HepG2 (cell line): Measurements from ENCODE around the gene OAS2. TPM values are rescaled to one million over a fixed set of nuclear protein-coding genes. Genes with fewer than 3 reads are reported as not detected.

Experiments used
- HMGA1 ChIP-seq: sonication (generic); formaldehyde crosslinking; conservative IDR thresholded peaks from 2 replicates; pipeline ENCODE4 v1.4.0; 2020; ENCODE audit warnings: missing genetic modification reagents
- NFATC3 ChIP-seq: sonication (generic); formaldehyde crosslinking; IDR thresholded peaks from 2 replicates; pipeline ENCODE4 v1.5.1; 2020; ENCODE audit warnings: mild to moderate bottlenecking, missing genetic modification reagents
- SATB2 ChIP-seq: sonication (generic); formaldehyde crosslinking; IDR thresholded peaks from 2 replicates; pipeline ENCODE4 v1.5.0; 2020; ENCODE audit warnings: missing genetic modification reagents
- USF2 ChIP-seq, 2 experiments: sonication (generic) in 1 of 2; formaldehyde crosslinking in 1 of 2; IDR thresholded peaks; 2 replicates each; pipeline versions ENCODE4 v1.5.1 to v1.6.1; 2011 to 2020; ENCODE audit warnings: borderline replicate concordance in 1 of 2, low read depth in 1 of 2, low read length in 1 of 2, mild to moderate bottlenecking in 1 of 2, missing genetic modification reagents in 1 of 2, moderate library complexity in 1 of 2
- ZNF136 ChIP-seq: sonication (generic); formaldehyde crosslinking; IDR thresholded peaks from 2 replicates; pipeline ENCODE4 v1.8.1; 2022; ENCODE audit warnings: low read depth, mild to moderate bottlenecking, moderate library complexity, missing genetic modification reagents
- ZNF577 ChIP-seq: sonication (generic); formaldehyde crosslinking; IDR thresholded peaks from 2 replicates; pipeline ENCODE4 v1.4.0; 2020; ENCODE audit warnings: mild to moderate bottlenecking, low read depth, missing genetic modification reagents, borderline replicate concordance
- ZNF7 ChIP-seq: IDR thresholded peaks from 2 replicates; pipeline ENCODE4 v1.6.1; 2016; ENCODE audit warnings: missing biosample characterization, missing genetic modification reagents
- ZNF761 ChIP-seq: sonication (generic); formaldehyde crosslinking; conservative IDR thresholded peaks from 2 replicates; pipeline ENCODE4 v1.4.0; 2020; ENCODE audit warnings: mild to moderate bottlenecking, missing genetic modification reagents
- ZNF766 ChIP-seq: sonication (generic); formaldehyde crosslinking; IDR thresholded peaks from 2 replicates; pipeline ENCODE4 v1.5.0; 2020; ENCODE audit warnings: missing genetic modification reagents, borderline replicate concordance
- polyA plus RNA-seq, 8 experiments: library from polyadenylated mRNA; depleted of rRNA in 3 of 8; stranded (reverse) in 7 of 8; unstranded in 1 of 8; fragments of >200 nt; fragmentation: Illumina TruSeq in 4 of 8; extraction: Trizol in 4 of 8; gene quantifications; 2 replicates each; pipeline versions ENCODE4 v1.2.1 to v1.2.3, GENCODE V29; 2011 to 2016; ENCODE audit warnings: low read depth in 4 of 8, missing spikeins in 1 of 8, mixed read lengths in 1 of 8; ENCODE audit not compliant: insufficient read depth in 1 of 8
- total RNA-seq, 5 experiments: library from RNA; depleted of rRNA; stranded (reverse); fragments of >200 nt; fragmentation: Illumina TruSeq; extraction: Trizol; gene quantifications; 2 replicates each; pipeline ENCODE4 v1.2.3, GENCODE V29; 2016; ENCODE audit warnings: low read depth in 1 of 5
- TF ChIP-seq, protein P1 (sequence below): sonication (generic); formaldehyde crosslinking; IDR thresholded peaks from 2 replicates; pipeline ENCODE4 v1.4.0; 2020; ENCODE audit warnings: missing genetic modification reagents, borderline replicate concordance
- TF ChIP-seq, protein P2 (sequence below): sonication (generic); formaldehyde crosslinking; IDR thresholded peaks from 2 replicates; pipeline ENCODE4 v1.4.0; 2020; ENCODE audit warnings: mild to moderate bottlenecking, missing genetic modification reagents
- TF ChIP-seq, protein P3 (sequence below): sonication (generic); formaldehyde crosslinking; IDR thresholded peaks from 2 replicates; pipeline ENCODE4 v1.4.0; 2020; ENCODE audit warnings: missing genetic modification reagents
- TF ChIP-seq, protein P4 (sequence below): sonication (generic); formaldehyde crosslinking; IDR thresholded peaks from 2 replicates; pipeline ENCODE4 v1.8.1; 2022; ENCODE audit warnings: mild to moderate bottlenecking, missing genetic modification reagents
- TF ChIP-seq, protein P5 (sequence below): sonication (generic); formaldehyde crosslinking; IDR thresholded peaks from 2 replicates; pipeline ENCODE4 v1.8.0; 2022; ENCODE audit warnings: missing genetic modification reagents, mild to moderate bottlenecking, inconsistent platforms, borderline replicate concordance

OAS2 gene
- total and polyA plus RNA-seq, 2 of the 13 experiments (the other 11 are each of a cell fraction or from before 2014, with no cell fraction given), result 0.05 to 0.24 TPM

DNA sequence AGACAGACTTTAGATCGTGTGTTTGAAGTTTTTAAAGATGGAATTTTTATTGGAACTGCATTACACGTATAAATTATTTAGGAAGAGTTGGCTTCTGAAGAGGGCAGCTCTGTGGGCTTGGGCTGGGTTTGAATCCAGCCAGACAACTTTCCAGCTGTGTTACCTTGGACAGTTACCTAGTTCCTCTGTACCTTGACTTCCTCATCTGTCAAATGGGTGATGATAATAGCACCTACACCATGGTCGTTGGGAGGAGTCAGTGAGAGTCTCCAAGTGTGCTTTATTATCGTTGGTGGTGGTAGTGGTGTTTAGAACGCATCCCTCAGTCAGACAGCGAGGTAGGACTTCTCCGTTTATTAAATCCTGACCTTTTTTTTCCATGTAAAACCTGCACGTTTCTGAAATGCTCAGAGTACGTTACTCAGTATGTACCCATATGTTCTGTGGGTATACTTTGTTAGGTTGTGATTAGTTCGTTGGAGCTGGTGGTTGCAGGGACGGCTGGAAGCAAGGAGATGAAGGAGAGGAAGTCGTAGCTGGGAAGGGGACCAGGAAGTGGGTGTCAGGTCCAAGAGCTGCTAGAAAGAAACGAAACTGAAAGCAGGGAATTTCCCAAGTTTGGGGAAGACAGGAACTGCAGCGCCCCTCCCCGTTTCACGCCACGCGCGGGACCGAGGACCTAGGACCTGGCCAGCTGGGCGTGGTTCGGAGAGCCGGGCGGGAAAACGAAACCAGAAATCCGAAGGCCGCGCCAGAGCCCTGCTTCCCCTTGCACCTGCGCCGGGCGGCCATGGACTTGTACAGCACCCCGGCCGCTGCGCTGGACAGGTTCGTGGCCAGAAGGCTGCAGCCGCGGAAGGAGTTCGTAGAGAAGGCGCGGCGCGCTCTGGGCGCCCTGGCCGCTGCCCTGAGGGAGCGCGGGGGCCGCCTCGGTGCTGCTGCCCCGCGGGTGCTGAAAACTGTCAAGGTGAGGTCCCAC, 40.3 kb upstream of the OAS2 start, which contains the start of gene OAS3 (continued):
- TF ChIP-seq, protein P1, sequence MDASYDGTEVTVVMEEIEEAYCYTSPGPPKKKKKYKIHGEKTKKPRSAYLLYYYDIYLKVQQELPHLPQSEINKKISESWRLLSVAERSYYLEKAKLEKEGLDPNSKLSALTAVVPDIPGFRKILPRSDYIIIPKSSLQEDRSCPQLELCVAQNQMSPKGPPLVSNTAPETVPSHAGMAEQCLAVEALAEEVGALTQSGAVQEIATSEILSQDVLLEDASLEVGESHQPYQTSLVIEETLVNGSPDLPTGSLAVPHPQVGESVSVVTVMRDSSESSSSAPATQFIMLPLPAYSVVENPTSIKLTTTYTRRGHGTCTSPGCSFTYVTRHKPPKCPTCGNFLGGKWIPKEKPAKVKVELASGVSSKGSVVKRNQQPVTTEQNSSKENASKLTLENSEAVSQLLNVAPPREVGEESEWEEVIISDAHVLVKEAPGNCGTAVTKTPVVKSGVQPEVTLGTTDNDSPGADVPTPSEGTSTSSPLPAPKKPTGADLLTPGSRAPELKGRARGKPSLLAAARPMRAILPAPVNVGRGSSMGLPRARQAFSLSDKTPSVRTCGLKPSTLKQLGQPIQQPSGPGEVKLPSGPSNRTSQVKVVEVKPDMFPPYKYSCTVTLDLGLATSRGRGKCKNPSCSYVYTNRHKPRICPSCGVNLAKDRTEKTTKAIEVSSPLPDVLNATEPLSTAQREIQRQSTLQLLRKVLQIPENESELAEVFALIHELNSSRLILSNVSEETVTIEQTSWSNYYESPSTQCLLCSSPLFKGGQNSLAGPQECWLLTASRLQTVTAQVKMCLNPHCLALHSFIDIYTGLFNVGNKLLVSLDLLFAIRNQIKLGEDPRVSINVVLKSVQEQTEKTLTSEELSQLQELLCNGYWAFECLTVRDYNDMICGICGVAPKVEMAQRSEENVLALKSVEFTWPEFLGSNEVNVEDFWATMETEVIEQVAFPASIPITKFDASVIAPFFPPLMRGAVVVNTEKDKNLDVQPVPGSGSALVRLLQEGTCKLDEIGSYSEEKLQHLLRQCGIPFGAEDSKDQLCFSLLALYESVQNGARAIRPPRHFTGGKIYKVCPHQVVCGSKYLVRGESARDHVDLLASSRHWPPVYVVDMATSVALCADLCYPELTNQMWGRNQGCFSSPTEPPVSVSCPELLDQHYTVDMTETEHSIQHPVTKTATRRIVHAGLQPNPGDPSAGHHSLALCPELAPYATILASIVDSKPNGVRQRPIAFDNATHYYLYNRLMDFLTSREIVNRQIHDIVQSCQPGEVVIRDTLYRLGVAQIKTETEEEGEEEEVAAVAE (CRISPR knock-in tag), result no peak
- TF ChIP-seq, protein P2, sequence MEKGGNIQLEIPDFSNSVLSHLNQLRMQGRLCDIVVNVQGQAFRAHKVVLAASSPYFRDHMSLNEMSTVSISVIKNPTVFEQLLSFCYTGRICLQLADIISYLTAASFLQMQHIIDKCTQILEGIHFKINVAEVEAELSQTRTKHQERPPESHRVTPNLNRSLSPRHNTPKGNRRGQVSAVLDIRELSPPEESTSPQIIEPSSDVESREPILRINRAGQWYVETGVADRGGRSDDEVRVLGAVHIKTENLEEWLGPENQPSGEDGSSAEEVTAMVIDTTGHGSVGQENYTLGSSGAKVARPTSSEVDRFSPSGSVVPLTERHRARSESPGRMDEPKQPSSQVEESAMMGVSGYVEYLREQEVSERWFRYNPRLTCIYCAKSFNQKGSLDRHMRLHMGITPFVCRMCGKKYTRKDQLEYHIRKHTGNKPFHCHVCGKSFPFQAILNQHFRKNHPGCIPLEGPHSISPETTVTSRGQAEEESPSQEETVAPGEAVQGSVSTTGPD (CRISPR knock-in tag), result peak; percentile 56; the same call in 1 of the 2 replicates
- TF ChIP-seq ZNF577 (CRISPR knock-in tag) (no peak), USF2 (IDR thresholded peaks at IDR 0.05; ENCODE audit: low read depth, low read length) (no peak), USF2 (CRISPR knock-in tag; IDR thresholded peaks at IDR 0.05; ENCODE audit: borderline replicate concordance) (no peak; the same call in 1 of the 2 replicates), ZNF7 (CRISPR knock-in tag) (no peak), ZNF766 (CRISPR knock-in tag) (no peak), ZNF136 (CRISPR knock-in tag) (0 out of 2 replicates have a peak, but pooled peaks have one; percentile 42), SATB2 (CRISPR knock-in tag) (no peak; the same call in 1 of the 2 replicates), ZNF761 (CRISPR knock-in tag) (peak; percentile 75; the same call in 1 of the 2 replicates), NFATC3 (CRISPR knock-in tag) (no peak), HMGA1 (CRISPR knock-in tag) (no peak)
- TF ChIP-seq, protein P3, sequence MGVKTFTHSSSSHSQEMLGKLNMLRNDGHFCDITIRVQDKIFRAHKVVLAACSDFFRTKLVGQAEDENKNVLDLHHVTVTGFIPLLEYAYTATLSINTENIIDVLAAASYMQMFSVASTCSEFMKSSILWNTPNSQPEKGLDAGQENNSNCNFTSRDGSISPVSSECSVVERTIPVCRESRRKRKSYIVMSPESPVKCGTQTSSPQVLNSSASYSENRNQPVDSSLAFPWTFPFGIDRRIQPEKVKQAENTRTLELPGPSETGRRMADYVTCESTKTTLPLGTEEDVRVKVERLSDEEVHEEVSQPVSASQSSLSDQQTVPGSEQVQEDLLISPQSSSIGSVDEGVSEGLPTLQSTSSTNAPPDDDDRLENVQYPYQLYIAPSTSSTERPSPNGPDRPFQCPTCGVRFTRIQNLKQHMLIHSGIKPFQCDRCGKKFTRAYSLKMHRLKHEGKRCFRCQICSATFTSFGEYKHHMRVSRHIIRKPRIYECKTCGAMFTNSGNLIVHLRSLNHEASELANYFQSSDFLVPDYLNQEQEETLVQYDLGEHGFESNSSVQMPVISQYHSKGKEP (CRISPR knock-in tag), result no peak
- TF ChIP-seq, protein P4, sequence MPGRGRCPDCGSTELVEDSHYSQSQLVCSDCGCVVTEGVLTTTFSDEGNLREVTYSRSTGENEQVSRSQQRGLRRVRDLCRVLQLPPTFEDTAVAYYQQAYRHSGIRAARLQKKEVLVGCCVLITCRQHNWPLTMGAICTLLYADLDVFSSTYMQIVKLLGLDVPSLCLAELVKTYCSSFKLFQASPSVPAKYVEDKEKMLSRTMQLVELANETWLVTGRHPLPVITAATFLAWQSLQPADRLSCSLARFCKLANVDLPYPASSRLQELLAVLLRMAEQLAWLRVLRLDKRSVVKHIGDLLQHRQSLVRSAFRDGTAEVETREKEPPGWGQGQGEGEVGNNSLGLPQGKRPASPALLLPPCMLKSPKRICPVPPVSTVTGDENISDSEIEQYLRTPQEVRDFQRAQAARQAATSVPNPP (CRISPR knock-in tag), result peak; percentile 18; the same call in 1 of the 2 replicates
- TF ChIP-seq, protein P5, sequence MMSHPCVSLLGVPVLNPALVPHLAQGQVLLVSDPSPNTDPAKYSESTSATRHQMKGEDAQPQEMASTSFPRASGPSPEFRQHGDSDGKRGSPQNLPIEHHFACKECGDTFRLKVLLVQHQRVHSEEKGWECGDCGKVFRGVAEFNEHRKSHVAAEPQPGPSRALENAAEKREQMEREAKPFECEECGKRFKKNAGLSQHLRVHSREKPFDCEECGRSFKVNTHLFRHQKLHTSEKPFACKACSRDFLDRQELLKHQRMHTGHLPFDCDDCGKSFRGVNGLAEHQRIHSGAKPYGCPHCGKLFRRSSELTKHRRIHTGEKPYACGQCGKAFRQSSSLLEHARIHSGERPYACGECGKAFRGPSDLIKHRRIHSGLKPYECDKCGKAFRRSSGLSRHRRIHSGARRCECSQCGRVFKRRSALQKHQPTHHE, result no peak
